ENCODE measurements around the gene KLHL40. TPM values are rescaled to one million over a fixed set of nuclear protein-coding genes. Genes with fewer than 3 reads are reported as not detected.

KLHL40 gene, protein sequence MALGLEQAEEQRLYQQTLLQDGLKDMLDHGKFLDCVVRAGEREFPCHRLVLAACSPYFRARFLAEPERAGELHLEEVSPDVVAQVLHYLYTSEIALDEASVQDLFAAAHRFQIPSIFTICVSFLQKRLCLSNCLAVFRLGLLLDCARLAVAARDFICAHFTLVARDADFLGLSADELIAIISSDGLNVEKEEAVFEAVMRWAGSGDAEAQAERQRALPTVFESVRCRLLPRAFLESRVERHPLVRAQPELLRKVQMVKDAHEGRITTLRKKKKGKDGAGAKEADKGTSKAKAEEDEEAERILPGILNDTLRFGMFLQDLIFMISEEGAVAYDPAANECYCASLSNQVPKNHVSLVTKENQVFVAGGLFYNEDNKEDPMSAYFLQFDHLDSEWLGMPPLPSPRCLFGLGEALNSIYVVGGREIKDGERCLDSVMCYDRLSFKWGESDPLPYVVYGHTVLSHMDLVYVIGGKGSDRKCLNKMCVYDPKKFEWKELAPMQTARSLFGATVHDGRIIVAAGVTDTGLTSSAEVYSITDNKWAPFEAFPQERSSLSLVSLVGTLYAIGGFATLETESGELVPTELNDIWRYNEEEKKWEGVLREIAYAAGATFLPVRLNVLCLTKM
- total RNA-seq, result not detected in 2 replicates

GRCh38 chr3:42685363-42685881 is at the start of gene KLHL40:
Gene KLHL40 (plus strand): TSS chr3:42685537. CDS start chr3:42685619, 82 bp downstream.

DNA sequence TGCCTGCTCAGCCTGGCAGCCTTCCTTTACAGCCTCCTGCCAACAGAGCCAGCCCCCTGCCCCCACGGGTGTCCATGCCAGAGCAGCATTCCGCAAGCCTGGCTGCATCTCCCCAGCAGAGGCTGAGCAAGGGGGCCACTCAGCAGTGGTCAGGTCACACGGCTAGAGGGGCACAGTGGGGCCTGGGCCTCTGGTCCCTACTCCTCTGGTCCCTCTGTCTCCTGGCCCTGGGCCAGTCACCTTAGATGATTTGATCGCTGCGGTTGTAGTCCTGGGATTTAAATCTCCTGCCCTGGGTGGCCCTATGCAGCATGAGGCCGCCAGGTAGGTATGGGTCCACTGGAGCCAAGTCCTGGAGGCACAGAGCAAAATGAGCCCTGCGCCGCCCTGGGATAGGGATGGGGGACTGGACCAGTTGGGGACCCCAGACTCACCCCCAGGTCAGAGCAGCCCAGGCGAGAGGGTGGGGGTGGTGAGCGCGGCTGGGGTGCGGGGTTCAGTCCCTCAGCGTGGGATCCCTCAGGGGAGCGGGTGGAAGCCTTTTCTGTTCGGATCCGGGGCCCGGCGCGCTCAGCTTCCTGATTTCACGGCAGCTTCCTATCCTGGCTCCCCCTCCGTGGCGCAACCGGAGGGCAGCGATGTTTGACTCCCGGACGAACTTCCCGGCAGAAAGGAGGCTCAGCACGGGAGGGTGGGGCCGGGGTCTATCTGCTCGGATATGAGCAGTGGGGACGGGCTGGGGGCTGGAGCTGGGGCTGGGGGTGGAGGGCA is 31.6 kb upstream of the KLHL40 start, which contains the start of gene ZBTB47:
TSS of gene ZBTB47 (plus strand) at position 138 of the 771 bp plus-strand sequence. CDS start 4,659 bp downstream, outside the sequence.

DNA sequence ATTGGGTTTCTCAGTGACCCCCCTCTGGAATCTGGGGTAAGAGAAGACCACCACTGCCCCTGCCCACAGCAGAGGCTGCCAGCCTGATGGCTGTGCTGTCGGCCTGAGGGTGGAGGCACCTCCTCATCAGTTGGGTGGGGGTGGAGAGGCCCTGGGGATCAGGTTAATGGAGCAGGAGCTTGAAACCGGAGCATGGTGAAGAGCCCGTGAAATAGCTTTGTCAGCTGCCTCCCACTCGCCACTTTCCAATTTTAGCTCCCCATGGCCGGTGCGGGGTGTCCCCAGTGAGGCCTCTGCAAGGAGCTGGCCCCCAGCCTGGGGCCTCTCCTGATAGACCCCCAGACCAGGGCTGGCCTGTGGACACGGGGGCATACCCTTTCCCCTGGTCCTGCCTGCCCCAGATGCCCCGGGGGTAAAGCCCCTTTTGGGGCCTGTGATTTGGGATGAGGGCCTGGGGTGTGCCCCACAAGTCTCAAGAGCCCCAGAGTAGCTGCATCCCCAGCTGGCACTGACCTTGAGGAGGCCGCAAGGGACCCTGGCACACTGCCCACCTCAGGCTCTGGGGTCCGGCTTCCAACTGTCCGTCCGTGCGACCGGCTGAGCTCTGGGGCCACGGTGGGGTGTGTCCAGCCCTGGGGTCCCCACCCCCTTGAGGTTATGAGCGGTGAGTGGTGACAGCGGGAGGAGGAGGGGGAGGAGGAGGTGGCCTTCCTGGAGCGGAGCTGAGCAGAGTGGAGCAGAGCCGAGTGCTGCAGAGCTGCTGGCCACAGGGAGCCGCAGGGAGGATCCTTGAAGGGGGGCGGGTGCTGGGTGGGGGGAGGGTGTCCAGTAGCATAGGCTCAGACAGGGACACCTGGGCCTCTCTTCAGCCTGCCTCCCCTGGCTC is 17.0 kb downstream of the KLHL40 start, which contains the start of gene HHATL:
TSS of gene HHATL (minus strand) at position 733 of the 886 bp plus-strand sequence. CDS start 1,972 bp downstream, outside the sequence.

Other genes starting within 250 kb of the KLHL40 start
- 0.36 and 1.8 TPM in 2 replicates for gene VIPR1, start 182.9 kb upstream of the KLHL40 start, total RNA-seq
- 56.2 and 58.3 TPM in 2 replicates for gene SEC22C, start 103.6 kb upstream of the KLHL40 start, total RNA-seq
- gene SS18L2, start 94.7 kb upstream of the KLHL40 start, total RNA-seq, result 26.5 and 38.3 TPM in 2 replicates
- 50.3 and 63.1 TPM in 2 replicates for gene NKTR, start 84.9 kb upstream of the KLHL40 start, total RNA-seq
- 16.2 and 28.0 TPM in 2 replicates for gene ZBTB47, start 31.8 kb upstream of the KLHL40 start, total RNA-seq
- gene HHATL, start 17.3 kb downstream of the KLHL40 start, total RNA-seq, result not detected in 2 replicates
- gene CCDC13, start 87.7 kb downstream of the KLHL40 start, total RNA-seq, result 0.38 and 0.54 TPM in 2 replicates
- 109 and 125 TPM in 2 replicates for gene HIGD1A, start 119.0 kb downstream of the KLHL40 start, total RNA-seq
- gene ACKR2, start 123.9 kb downstream of the KLHL40 start, total RNA-seq, result 0.18 TPM in 1 of 2 replicates, not detected in the other
- not detected in 2 replicates for gene CYP8B1, start 190.3 kb downstream of the KLHL40 start, total RNA-seq
- 0.36 and 1.6 TPM in 2 replicates for gene ZNF662, start 220.6 kb downstream of the KLHL40 start, total RNA-seq